Measurements from ENCODE around the gene MRPL11.

Gene MRPL11

GRCh38 chr11:66428933-66429332 is 9.7 kb downstream of the MRPL11 start:
- no peak for DNase-seq

GRCh38 chr11:66426314-66426713 is 12.3 kb downstream of the MRPL11 start:
- DNase-seq = no peak

- DNase-seq = peak; percentile 90
Observed at GRCh38 chr11:66421492-66422205, 17.0 kb downstream of the MRPL11 start.

GRCh38 chr11:66420671-66421476 is 17.8 kb downstream of the MRPL11 start, which contains the start of gene NPAS4:
Gene NPAS4, plus strand, starts transcription at chr11:66421035. Its CDS starts 145 bp downstream, at chr11:66421180.
- DNase-seq = no peak

GRCh38 chr11:66419825-66420224 is 18.8 kb downstream of the MRPL11 start:
- DNase-seq = no peak

GRCh38 chr11:66418986-66419308 is 19.7 kb downstream of the MRPL11 start:
- DNase-seq = no peak

- DNase-seq = peak; percentile 64
Observed at GRCh38 chr11:66418168-66418985, 20.3 kb downstream of the MRPL11 start.

GRCh38 chr11:66417000-66417399 is 21.6 kb downstream of the MRPL11 start:
- no peak for DNase-seq

- DNase-seq = no peak
Observed at GRCh38 chr11:66415423-66415822, 23.2 kb downstream of the MRPL11 start.

GRCh38 chr11:66414120-66414934 is 24.3 kb downstream of the MRPL11 start:
- no peak for DNase-seq

GRCh38 chr11:66413167-66413566 is 25.5 kb downstream of the MRPL11 start:
- DNase-seq = no peak

GRCh38 chr11:66412110-66412509 is 26.5 kb downstream of the MRPL11 start:
- no peak for DNase-seq

- DNase-seq = no peak
Observed at GRCh38 chr11:66411323-66411722, 27.3 kb downstream of the MRPL11 start.

- DNase-seq = no peak
Observed at GRCh38 chr11:66410191-66410590, 28.5 kb downstream of the MRPL11 start.

GRCh38 chr11:66409226-66409625 is 29.4 kb downstream of the MRPL11 start:
- DNase-seq = no peak

GRCh38 chr11:66408488-66409214 is 30.0 kb downstream of the MRPL11 start:
- DNase-seq = peak; percentile 78

- no peak for DNase-seq
Observed at GRCh38 chr11:66407651-66408050, 31.0 kb downstream of the MRPL11 start.

GRCh38 chr11:66393954-66394353 is 44.7 kb downstream of the MRPL11 start:
- DNase-seq = no peak

- DNase-seq = no peak
Observed at GRCh38 chr11:66391322-66391721, 47.3 kb downstream of the MRPL11 start.

- peak; percentile 61 for DNase-seq
Observed at GRCh38 chr11:66388780-66389386, 49.8 kb downstream of the MRPL11 start.

Data from KG1 (cell line).